HG03139 (cell line): ENCODE data around the gene RAB11FIP5.
"Not testable (repeated sequence)": the region's sequence is repeated elsewhere in the genome, so short reads cannot be mapped to it uniquely, and the experiment has no call there.

Experiments
- ATAC-seq: cut with Tn5 transposase; IDR thresholded peaks from one replicate; pipeline ENCODE4 v1.9.1; 2021; ENCODE audit not compliant: unreplicated experiment

Gene RAB11FIP5, protein sequence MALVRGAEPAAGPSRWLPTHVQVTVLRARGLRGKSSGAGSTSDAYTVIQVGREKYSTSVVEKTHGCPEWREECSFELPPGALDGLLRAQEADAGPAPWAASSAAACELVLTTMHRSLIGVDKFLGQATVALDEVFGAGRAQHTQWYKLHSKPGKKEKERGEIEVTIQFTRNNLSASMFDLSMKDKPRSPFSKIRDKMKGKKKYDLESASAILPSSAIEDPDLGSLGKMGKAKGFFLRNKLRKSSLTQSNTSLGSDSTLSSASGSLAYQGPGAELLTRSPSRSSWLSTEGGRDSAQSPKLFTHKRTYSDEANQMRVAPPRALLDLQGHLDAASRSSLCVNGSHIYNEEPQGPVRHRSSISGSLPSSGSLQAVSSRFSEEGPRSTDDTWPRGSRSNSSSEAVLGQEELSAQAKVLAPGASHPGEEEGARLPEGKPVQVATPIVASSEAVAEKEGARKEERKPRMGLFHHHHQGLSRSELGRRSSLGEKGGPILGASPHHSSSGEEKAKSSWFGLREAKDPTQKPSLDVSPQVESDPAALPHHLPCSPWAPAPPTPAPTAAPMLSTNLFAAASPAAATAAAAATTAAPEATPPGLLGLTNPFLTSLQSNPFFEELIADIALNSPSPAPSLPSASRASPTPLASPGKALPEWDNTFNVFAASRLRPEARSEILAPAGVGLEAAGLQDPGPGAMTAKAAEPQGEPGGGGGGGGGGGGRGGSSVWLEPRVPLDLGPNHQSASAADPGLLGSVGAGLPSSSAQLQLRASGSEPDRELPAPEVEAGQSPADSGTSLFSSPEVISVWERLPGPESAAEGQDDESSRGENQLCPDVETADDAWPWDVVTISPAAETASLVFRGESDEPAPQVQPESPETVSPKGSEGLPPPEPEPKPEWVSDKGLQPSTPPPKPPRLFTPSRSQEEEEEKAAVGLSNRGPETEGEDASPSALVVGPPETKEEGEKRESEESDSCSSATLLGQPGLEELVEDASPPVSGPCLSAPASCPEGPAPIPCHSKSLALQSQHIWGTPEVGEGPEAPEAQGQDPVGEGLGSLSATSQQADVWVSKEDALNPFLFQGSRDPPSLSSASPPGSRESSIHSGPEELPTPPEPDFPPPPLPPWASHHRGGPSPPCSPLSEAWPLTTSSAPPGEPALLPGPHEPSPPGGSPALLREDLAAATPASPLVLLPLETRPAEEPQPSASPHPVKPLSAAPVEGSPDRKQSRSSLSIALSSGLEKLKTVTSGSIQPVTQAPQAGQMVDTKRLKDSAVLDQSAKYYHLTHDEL (N-terminal part only)

DNA sequence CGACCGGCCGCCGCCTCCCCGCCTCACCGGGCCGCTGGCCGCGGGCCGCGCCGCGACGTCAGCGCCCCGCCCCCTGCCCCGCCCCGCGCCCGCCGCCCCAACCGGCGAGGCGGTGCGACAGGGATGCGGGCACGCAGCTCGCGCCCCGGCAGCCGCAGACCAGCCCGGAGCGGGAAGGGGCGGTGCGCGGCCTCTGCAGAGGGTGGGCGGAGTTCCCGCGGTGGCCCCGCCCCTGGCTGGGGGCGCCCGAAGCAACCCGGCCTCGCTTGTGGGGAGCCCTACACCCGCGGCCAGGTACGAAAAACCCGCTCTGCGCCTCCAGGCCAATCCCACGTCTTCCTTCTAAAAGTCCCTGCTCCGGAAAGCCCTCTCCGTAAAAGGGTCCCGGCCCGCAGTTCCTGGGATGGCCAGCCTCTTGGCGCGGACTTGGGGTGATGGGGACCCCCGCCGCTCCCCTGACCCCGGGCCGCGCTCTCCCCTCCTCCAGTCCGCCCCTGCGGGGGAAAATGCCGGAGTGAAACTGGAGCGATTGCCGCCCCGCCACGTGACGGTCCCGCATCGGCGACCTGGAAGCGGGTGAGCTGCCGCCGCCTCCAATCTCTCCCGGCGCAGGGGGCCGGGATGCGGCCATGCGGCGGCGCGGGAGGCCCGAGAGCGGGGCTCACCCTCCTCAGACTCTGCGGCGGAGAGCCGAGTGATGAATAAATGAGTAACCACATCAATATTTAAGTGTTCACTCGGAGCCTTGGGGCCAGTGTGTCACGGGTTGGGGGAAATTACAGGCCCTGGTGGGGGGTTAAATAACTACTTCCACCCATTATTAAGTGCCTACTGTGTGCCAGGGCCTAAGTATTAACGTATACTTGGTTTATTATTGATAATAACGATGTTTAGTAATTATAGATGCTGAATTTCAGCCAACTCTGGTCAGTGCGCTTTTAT, at the start of gene RAB11FIP5:
Gene RAB11FIP5, minus strand, starts transcription at position 36 of the 942 bp plus-strand sequence. CDS start 171 bp downstream, outside the sequence.
- ATAC-seq = peak; percentile 72

DNA sequence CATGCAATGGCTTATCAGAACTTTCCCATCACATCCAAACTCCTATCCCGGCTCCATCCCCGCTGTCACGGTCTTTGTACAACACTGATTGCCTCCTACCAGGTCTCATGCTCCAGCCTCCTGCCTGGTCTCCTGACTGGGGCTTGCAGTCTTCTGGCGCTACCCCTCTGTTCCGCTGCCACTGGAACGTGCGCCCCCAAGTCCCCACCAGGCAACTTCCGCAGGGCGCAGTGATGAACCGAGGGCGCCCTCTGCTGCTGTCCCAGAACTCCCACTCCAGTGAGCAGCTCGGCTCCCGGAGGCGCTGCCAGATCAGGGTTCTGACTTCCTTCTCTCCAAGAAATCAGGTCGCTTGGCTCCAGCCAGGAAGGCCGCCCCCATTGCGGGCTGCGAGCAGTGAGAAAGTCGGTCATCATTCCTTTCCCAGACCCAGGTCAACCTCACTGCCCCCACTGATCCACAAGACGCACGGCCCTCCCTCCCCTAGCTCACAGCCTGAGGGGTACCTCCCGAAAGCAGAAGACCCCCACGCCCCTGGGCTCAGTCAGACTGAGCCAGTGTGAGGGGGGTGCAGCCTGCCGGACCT, 43.9 kb upstream of the RAB11FIP5 start:
- ATAC-seq = no peak

DNA sequence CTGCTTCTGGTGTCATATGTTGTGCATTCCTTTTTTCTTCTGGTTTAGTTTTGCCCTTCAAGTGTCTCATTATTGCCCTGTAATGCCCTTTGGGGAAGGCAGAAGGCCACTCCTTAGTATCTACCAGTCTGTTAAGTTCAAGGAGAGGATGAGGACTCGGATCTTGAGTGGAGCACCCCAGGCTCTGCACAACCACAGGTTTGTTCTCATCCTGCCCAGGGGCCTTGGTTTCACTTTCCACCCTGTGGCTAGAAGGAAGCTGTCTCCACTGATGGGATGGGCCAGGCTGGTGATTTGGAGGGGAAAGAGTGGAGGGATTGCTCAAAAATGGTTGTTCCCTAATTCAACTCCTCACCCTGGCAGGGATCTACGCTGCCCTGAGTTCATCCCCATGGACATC, 30.2 kb upstream of the RAB11FIP5 start:
- no peak for ATAC-seq

DNA sequence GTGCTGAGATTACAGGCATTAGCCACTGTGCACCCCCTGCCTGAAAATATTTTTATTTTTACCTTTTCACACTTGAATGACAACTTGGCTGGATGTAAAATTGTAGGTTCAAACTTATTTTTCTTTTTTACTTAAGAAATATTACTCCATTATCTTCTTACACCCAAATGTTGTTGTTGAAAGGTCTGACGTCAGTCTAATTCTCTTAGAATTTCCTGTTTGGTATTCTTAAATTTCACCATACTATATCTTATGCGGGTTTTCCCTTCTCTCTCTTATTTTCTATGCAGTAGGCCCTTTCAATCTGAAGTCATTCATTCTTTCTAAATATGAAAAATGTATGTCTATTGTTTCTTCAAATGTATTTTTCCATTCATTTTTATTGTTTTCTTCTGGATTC, 29.1 kb upstream of the RAB11FIP5 start:
- ATAC-seq = no peak

DNA sequence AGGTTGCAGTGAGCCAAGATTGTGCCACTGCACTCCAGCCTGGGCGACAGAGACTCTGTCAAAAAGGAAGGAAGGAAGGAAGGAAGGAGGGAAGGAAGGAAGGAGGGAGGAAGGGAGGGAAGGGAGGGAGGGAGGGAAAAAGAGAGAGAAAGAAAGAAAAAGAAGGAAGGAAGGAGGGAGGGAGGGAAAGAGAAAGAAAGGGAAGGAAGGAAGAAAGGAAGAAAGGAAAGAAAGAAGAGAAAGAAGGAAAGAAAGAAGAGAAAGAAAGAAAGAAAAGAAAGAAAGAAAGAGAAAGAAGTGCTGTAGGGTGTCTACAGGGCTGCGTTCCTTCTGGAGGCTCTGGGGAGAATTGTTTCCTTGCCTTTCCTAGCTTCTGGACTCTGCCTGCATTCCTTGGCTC, 22.5 kb upstream of the RAB11FIP5 start:
- no peak for ATAC-seq

DNA sequence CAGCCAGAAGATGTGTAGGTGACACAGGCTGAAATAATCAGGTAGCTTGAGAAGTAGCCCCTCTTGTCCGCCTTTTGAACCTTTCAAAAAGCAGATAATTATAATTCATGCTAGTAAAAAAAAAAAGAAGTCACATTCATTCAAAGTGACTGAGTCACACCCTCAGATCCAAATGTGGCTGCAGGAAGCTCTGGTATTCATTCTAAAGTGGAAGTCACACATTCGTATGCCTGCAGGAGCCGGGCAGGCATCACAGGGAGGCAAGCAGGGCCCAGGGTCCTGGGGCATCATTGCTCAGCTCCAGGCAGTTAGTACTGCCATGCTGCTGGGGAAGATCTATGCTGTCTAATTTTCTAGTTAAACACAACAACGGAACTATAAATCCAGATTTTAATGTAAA, 21.7 kb upstream of the RAB11FIP5 start:
- ATAC-seq = no peak

DNA sequence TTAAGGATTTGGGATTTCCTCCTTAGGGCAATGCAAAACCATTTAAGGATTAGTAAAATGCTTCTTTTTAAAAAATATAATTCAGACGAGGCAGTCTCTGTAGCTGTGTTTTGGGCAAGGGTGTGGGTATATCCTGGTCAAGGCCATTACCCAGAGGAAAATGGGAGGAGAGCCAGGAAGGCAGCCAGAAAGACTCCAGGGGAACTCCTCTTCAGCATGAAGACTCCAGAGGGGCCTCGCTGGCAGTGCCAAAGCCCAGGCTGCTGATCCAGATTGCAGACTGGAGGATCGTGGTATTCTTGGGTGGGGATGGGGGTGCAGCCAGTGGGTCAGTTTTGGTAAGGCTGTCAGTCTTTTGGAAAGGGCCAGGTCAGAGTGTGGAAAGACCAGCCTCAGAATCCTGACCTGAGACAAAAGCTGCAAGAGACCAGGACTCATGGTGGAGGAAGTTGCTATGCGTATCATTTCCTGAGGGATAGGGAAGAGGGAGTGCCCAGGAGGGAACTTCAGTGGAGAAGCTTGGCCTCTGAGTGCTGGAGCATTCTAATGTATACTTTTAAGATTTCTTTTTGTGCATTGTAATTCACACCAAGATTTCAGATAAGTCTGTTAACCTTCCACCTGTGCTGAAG, 20.9 kb upstream of the RAB11FIP5 start:
- ATAC-seq = no peak

DNA sequence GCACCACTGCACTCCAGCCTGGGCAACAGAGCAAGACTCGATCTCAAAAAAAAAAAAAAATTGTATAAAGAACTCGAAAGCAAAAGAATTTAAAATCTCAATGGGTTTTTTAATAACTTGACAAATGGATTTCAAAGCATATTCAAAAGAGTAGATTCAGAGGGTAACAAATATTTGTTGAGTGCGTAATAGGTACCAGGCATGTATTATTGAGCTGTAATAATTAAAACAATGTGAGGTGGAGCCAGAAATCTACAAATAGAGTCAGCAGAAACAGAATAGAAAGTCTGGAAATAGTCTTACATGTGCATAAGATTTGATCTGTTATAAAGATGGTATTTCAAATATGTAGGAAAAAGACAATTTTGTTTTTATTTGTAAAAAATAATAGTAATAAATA, 19.1 kb upstream of the RAB11FIP5 start:
- no peak for ATAC-seq

DNA sequence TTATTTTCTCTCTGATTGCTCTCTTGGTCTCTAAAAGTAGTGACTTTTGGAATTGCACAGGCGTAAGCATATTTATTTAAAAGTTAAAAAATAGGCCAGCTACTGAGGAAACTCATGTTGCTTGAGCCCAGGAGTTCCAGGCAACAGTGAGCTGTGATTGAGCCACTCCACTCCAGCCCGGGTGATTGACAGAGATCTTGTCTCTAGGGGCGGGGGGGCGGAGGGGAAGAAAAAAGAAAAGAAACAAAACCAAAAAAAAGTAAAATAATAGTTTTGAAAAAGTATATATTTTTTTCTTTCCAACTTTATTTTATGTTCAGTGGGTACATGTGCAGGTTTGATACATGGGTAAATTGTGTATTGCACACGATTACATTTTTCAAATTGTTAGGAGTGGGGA, 18.0 kb upstream of the RAB11FIP5 start:
- no peak for ATAC-seq

DNA sequence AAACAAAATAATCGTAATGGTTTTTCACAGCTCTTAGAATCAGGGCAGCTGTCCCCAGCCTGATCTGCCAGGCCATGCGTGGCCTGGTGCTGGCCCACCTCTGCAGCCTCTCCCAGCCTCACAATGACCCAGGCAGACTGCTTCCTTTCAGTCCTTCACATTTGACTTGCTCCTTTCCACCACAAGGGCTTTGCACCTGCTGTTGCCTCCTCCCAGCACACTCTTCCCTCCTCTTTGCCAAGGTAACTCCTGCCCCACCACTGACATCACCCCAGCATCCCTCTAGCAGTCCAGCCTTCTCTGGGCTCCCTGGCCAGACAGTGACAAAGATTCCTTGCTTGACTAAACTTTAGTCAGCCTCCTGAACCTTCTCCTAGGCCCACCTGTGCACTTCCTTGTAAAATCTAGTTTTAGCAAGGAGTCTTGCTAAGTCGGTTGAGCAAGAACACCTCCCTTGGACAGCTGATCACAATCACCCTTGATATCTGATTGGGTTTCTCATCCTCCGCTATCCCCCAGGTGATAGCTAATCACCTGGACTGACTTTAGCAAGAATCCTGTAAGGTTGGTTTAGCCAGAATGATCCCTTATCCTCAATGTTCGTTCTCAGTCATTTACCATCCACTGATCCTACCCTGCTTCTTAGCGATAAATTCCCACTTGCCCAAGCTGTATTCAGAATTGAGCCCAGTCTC, 16.2 kb upstream of the RAB11FIP5 start:
- ATAC-seq = no peak

DNA sequence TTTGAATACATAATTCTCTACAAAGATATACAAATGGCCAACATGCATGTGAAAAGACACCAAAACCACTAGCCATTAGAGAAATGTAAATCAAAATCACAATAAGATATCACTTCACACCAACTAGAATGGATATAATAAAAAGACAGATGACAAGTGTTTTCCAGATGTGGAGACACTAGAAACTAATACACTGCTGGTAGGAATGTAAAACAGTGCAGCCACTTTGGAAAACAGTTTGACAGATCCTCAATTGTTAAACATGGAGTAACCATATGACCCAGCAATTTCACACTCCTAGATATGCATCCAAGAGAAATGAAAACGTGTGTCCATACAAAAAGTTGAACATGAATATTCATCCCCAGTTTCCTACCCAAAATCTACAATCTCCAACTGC, 9.8 kb upstream of the RAB11FIP5 start:
- ATAC-seq = no peak

DNA sequence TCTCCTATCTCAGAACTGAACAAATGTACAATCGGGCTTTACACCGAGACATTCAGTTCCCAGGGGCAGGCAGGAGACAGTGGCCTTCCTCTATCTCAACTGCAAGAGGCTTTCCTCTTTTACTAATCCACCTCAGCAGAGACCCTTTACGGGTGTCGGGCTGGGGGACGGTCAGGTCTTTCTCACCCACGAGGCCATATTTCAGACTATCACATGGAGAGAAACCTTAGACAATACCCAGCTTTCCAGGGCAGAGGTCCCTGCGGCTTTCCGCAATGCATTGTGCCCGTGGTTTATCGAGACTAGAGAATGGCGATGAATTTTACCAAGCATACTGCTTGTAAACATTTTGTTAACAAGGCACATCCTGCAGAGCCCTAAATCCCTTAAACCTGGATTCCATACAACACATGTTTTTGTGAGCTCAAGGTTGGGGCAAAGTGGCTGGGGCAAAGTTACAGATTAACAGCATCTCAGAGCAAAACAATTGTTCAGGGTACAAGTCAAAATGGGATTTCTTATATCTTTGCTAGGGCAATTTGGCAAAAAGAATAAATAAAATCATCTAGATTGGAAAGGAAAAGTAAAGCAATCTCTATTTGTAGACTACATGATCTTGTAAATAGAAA, 7.0 kb upstream of the RAB11FIP5 start:
- ATAC-seq = not testable (repeated sequence)

DNA sequence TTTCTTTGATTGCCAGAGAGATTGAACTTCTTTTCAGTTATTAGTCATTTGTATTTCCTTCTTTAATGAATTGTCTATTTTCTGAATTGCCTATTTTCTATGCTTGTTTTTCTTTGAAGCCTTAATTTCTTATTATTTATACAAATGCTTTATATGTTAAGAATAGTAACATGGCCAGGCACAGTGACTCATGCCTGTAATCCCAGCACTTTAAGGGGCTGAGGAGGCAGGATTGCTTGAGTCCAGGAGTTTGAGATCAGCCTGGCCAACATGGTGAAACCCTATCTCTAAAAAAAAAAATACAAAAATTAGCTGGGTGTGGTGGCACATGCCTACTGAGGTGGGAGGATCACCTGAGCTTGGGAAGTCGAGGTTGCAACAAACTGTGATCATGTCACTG, 4.7 kb upstream of the RAB11FIP5 start:
- no peak for ATAC-seq

DNA sequence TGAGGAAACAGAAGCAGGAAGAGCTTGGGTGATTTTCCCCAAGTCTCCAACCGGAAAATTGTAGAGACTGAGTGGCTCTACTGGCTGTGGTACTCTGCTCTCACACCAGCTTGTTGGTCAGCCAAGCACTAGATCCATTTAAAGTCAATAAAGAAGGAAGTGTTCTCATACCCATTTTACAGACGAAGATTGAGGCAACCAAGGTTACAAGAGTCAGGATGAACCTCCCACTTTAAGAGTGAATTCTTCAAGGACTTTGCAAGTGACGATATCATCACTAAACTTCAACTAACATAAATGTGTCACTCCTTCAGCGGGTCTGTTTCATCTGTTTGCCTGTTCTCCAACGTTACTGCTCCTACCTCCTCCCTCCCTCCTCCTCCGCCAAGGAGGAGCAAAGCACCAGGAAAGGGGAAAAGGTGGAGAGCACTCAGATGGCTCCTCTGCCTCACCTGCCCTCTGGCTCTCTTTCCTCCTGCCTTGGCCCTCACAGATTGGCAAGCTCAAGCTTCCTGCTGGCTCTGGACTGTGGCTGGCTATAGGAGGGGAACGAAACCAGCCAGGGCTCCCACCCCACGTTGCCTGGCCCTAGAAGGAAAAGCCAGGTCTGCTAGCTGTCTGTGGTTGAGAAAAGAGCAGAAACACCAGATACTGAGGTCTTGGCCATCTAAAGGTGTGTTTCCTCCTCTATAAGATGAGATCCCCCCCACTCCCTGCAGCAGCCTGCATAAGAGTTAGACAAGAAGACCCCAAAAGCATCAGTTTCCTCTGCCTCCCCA, 3.6 kb upstream of the RAB11FIP5 start:
- no peak for ATAC-seq

DNA sequence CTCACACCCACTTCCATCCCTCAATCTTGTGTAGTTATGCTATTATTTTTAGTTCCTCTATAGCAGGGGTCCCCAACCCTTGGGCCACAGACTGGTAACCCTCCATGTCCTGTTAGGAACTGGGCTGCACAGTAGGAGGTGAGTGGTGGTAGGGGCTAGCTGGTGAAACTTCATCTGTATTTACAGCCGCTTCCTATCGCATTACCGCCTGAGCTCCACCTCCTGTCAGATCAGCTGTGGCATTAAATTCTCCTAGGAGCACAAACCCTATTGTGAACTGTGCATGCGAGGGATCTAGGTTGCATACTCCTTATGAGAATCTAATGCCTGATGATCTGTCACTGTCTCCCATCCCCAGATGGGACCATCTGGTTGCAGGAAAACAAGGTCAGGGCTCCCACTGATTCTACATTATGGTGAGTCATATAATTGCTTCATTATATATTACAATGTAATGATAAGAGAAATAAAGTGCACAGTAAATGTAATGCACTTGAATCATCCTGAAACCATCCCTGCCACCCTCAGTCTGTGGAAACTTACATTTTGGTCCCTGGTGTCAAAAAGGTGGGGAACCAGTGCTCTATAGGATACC, 1.6 kb upstream of the RAB11FIP5 start:
- ATAC-seq = no peak

DNA sequence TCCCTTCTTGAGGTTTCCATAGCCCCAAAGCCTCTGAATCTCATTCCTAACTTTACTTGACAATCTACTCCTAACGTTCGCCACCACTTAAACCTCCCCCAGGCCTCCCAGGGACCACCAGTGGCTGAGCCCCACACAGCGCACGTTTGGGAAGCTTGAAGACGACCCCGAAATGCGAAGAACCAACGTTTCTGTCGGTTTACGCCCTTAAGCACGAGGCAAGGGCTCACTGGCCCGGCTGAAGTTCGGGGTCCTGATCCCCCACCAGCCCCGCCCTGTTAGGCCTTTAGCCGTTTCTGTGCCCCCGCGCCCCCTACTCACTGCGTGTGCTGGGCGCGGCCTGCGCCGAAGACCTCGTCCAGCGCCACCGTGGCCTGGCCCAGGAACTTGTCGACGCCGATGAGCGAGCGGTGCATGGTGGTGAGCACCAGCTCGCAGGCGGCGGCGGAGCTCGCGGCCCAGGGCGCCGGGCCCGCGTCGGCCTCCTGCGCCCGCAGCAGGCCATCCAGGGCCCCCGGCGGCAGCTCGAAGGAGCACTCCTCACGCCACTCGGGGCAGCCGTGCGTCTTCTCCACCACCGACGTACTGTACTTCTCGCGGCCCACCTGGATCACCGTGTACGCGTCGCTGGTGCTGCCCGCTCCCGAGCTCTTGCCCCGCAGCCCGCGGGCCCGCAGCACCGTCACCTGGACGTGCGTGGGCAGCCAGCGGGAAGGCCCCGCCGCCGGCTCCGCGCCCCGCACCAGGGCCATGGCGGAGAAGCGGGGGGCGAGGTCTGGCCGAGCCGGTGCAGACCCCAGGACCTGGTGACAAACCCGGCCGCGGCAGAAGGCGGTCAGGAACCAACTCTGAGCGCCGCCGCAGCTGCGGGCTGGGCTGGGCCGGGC, 479 bp downstream of the RAB11FIP5 start:
- ATAC-seq = no peak
